GM12892 (cell line): Measurements from ENCODE around the gene KLHL3. TPM values are rescaled to one million over a fixed set of nuclear protein-coding genes. Genes with fewer than 3 reads are reported as not detected.
A peak's percentile ranks its signal among the peaks of the same experiment; 100 is the strongest.
"Not testable (repeated sequence)": the region's sequence is repeated elsewhere in the genome, so short reads cannot be mapped to it uniquely, and the experiment has no call there.

Experiments used
- DNase-seq: peaks from one replicate; pipeline ENCODE4 v3.0.0; 2011; ENCODE audit not compliant: insufficient read length
- FAIRE-seq: peaks from 2 replicates; lab custom pipeline; 2011; peaks lifted over from hg19 to GRCh38; lab: Jason Lieb, UNC
- POLR2A ChIP-seq: IDR thresholded peaks from 2 replicates; pipeline ENCODE4 v1.6.1; 2011; ENCODE audit warnings: low read depth, low read length, control low read depth
- POLR2AphosphoS5 ChIP-seq: IDR thresholded peaks from 2 replicates; pipeline ENCODE4 v1.6.1; 2011; ENCODE audit warnings: low read depth, low read length, control low read depth
- TAF1 ChIP-seq: IDR thresholded peaks from 2 replicates; pipeline ENCODE4 v1.6.1; 2011; ENCODE audit warnings: low read depth, mild to moderate bottlenecking, control low read depth, low read length, borderline replicate concordance
- polyA plus RNA-seq: library from polyadenylated mRNA; unstranded; fragments of >200 nt; gene quantifications from one replicate; pipeline ENCODE4 v1.2.1, GENCODE V29; 2012; ENCODE audit warnings: missing spikeins, inconsistent platforms; ENCODE audit not compliant: missing spikeins

KLHL3 gene
- 5.7 TPM for polyA plus RNA-seq

- DNase-seq (peak; percentile 13), FAIRE-seq (peak; percentile 79)
- TF ChIP-seq TAF1 (no peak), POLR2AphosphoS5 (no peak), POLR2A (no peak)
Observed at GRCh38 chr5:137735555-137736284, at the start of gene KLHL3. Gene KLHL3 (minus strand): TSS chr5:137736089. CDS start chr5:137735646, 443 bp downstream.

- no peak for DNase-seq
- FAIRE-seq: no peak
- TF ChIP-seq POLR2A (no peak), TAF1 (no peak), POLR2AphosphoS5 (no peak)
Observed at GRCh38 chr5:137782984-137783536, 47.2 kb upstream of the KLHL3 start.

- FAIRE-seq: no peak
- DNase-seq: no peak
- TF ChIP-seq POLR2AphosphoS5 (no peak), TAF1 (no peak), POLR2A (no peak)
Observed at GRCh38 chr5:137782055-137782454, 46.2 kb upstream of the KLHL3 start.

GRCh38 chr5:137778772-137779564 lies 43.1 kb upstream of the KLHL3 start:
- TF ChIP-seq POLR2AphosphoS5: no peak
- TF ChIP-seq POLR2A: no peak
- FAIRE-seq (peak; percentile 70), DNase-seq (no peak)

- FAIRE-seq, DNase-seq: not testable (repeated sequence)
Observed at GRCh38 chr5:137767937-137768336, 32.0 kb upstream of the KLHL3 start.

GRCh38 chr5:137761566-137761965 lies 25.7 kb upstream of the KLHL3 start:
- FAIRE-seq: no peak
- TF ChIP-seq POLR2A (no peak), TAF1 (no peak), POLR2AphosphoS5 (no peak)
- no peak for DNase-seq

GRCh38 chr5:137760719-137761516 lies 25.0 kb upstream of the KLHL3 start:
- FAIRE-seq: no peak
- TF ChIP-seq POLR2A (no peak), POLR2AphosphoS5 (no peak), TAF1 (no peak)
- DNase-seq: no peak

GRCh38 chr5:137760294-137760693 lies 24.4 kb upstream of the KLHL3 start:
- FAIRE-seq (no peak), DNase-seq (no peak)
- no peak for TF ChIP-seq POLR2AphosphoS5
- TF ChIP-seq TAF1: no peak
- no peak for TF ChIP-seq POLR2A

- DNase-seq: no peak
- peak; percentile 70 for FAIRE-seq
- TF ChIP-seq POLR2AphosphoS5 (no peak), POLR2A (no peak), TAF1 (no peak)
Observed at GRCh38 chr5:137758715-137759306, 22.9 kb upstream of the KLHL3 start.

GRCh38 chr5:137758121-137758520 lies 22.2 kb upstream of the KLHL3 start:
- no peak for FAIRE-seq
- no peak for DNase-seq

More at GRCh38 chr5:137758121-137758520, 22.2 kb upstream of the KLHL3 start:
- TF ChIP-seq POLR2AphosphoS5: no peak
- TF ChIP-seq POLR2A: no peak
- no peak for TF ChIP-seq TAF1
